Osteoblast (primary cell): Measurements from ENCODE around the gene MAP4K2. TPM values are rescaled to one million over a fixed set of nuclear protein-coding genes. Genes with fewer than 3 reads are reported as not detected.
A peak's percentile ranks its signal among the peaks of the same experiment; 100 is the strongest.

ENCODE experiments used
- DNase-seq: peaks from one replicate; pipeline ENCODE4 v3.0.0; 2011; ENCODE audit warnings: low spot score, mixed read lengths; ENCODE audit not compliant: insufficient read length; ENCODE audit errors: missing footprints
- H2AFZ ChIP-seq: 2 replicates; pipeline ENCODE4 v1.6.0; 2011; ENCODE audit warnings: mild to moderate bottlenecking, low read length
- H3K27ac ChIP-seq: 2 replicates; pipeline ENCODE4 v1.5.1; 2011; ENCODE audit warnings: mild to moderate bottlenecking, low read depth, low read length, moderate library complexity
- H3K27me3 ChIP-seq: 2 replicates; pipeline ENCODE4 v1.6.0; 2012; ENCODE audit warnings: mild to moderate bottlenecking, control low read depth, inconsistent platforms, low read length, moderate library complexity; ENCODE audit not compliant: insufficient read depth
- H3K36me3 ChIP-seq: 2 replicates; pipeline ENCODE4 v1.5.1; 2011; ENCODE audit warnings: mild to moderate bottlenecking, low read length, control low read depth, moderate library complexity; ENCODE audit not compliant: insufficient read depth
- H3K4me1 ChIP-seq: 2 replicates; pipeline ENCODE4 v1.5.1; 2011; ENCODE audit warnings: mild to moderate bottlenecking, low read length, control low read depth, moderate library complexity; ENCODE audit not compliant: insufficient read depth
- H3K4me2 ChIP-seq: 2 replicates; pipeline ENCODE4 v1.6.0; 2011; ENCODE audit warnings: mild to moderate bottlenecking, low read length; ENCODE audit not compliant: insufficient read depth
- H3K4me3 ChIP-seq: fragments of 200-600 bp; sonication (generic); 3 replicates; pipeline ENCODE4 v1.5.1; 2012; ENCODE audit warnings: mild to moderate bottlenecking, low read length, inconsistent platforms; ENCODE audit not compliant: insufficient read depth
- H3K79me2 ChIP-seq: 2 replicates; pipeline ENCODE4 v1.6.0; 2012; ENCODE audit warnings: mild to moderate bottlenecking, low read length, control low read depth, inconsistent platforms; ENCODE audit not compliant: insufficient read depth
- H3K9me3 ChIP-seq: 2 replicates; pipeline ENCODE4 v1.5.1; 2011; ENCODE audit warnings: low read depth, low read length, control low read depth
- H4K20me1 ChIP-seq: 2 replicates; pipeline ENCODE4 v1.6.0; 2012; ENCODE audit warnings: mild to moderate bottlenecking, low read length, control low read depth; ENCODE audit not compliant: insufficient read depth
- CTCF ChIP-seq: IDR thresholded peaks from 2 replicates; pipeline ENCODE4 v1.5.1; 2011; ENCODE audit warnings: mild to moderate bottlenecking, low read depth, low read length, moderate library complexity; ENCODE audit errors: extremely low read depth
- total RNA-seq: library from RNA; depleted of rRNA; stranded (reverse); fragments of >200 nt; gene quantifications from 2 replicates; pipeline ENCODE4 v1.2.3, GENCODE V29; 2012

Gene MAP4K2
- total RNA-seq, 1 donor, result 9.8 TPM

GRCh38 chr11:64745521-64746328, 57.3 kb downstream of the MAP4K2 start:
- H3K9me3 ChIP-seq, result no peaks in the 10 kb centered on the region
- H4K20me1 ChIP-seq, result no peaks in the 10 kb centered on the region
- no peak for TF ChIP-seq CTCF
- no peaks in the 10 kb centered on the region for H3K36me3 ChIP-seq
- H3K4me2 ChIP-seq, result peak overlapping the region; percentile 68
- DNase-seq, result peak; percentile 98
- H3K27me3 ChIP-seq, result peaks cover 50% of the 10 kb centered on the region
- H2AFZ ChIP-seq, result peak overlapping the region; percentile 29
- H3K4me3 ChIP-seq, result peak overlapping the region; percentile 55
- H3K27ac ChIP-seq, result no peak overlapping the region
- peaks cover 10% of the 10 kb centered on the region for H3K4me1 ChIP-seq
- no peaks in the 10 kb centered on the region for H3K79me2 ChIP-seq

GRCh38 chr11:64745189-64745520, 57.9 kb downstream of the MAP4K2 start:
- no peaks in the 10 kb centered on the region for H3K9me3 ChIP-seq
- H3K27ac ChIP-seq, result no peak overlapping the region
- peaks cover 56% of the 10 kb centered on the region for H3K27me3 ChIP-seq
- H3K36me3 ChIP-seq, result no peaks in the 10 kb centered on the region
- H3K4me1 ChIP-seq, result peaks cover 10% of the 10 kb centered on the region
- no peaks in the 10 kb centered on the region for H3K79me2 ChIP-seq
- H4K20me1 ChIP-seq, result no peaks in the 10 kb centered on the region
- peak overlapping the region; percentile 16 for H3K4me3 ChIP-seq
- peak; percentile 83 for DNase-seq
- TF ChIP-seq CTCF, result no peak
- H3K4me2 ChIP-seq, result peak overlapping the region; percentile 68
- no peak overlapping the region for H2AFZ ChIP-seq

- H4K20me1 ChIP-seq, result no peaks in the 10 kb centered on the region
- H3K9me3 ChIP-seq, result no peaks in the 10 kb centered on the region
- peak; percentile 84 for DNase-seq
- H3K4me3 ChIP-seq, result peak overlapping the region; percentile 16
- peak overlapping the region; percentile 68 for H3K4me2 ChIP-seq
- no peaks in the 10 kb centered on the region for H3K36me3 ChIP-seq
- H3K79me2 ChIP-seq, result no peaks in the 10 kb centered on the region
- no peak overlapping the region for H2AFZ ChIP-seq
- H3K27me3 ChIP-seq, result peaks cover 56% of the 10 kb centered on the region
- TF ChIP-seq CTCF, result no peak
- H3K4me1 ChIP-seq, result peaks cover 10% of the 10 kb centered on the region
- no peak overlapping the region for H3K27ac ChIP-seq
These were observed 58.3 kb downstream of the MAP4K2 start for GRCh38 chr11:64744544-64745188.
